ENCODE measurements around the gene REM2.

Gene REM2

GRCh38 chr14:22884738-22885523 lies 1.9 kb downstream of the REM2 start:
- TF ChIP-seq CTBP1 (IDR thresholded peaks at IDR 0.05; ENCODE audit: borderline replicate concordance) (no peak), L3MBTL2 (conservative IDR thresholded peaks at IDR 0.05) (no peak), NFRKB (IDR thresholded peaks at IDR 0.05) (no peak), TARDBP (IDR thresholded peaks at IDR 0.05) (no peak), ZNF384 (IDR thresholded peaks at IDR 0.05) (no peak), LEF1 (IDR thresholded peaks at IDR 0.05; ENCODE audit: borderline replicate concordance) (no peak), HDGF (IDR thresholded peaks at IDR 0.05; ENCODE audit: borderline replicate concordance) (no peak), BHLHE40 (IDR thresholded peaks at IDR 0.05; ENCODE audit: borderline replicate concordance) (no peak), FOXK2 (IDR thresholded peaks at IDR 0.05) (no peak), ELF4 (IDR thresholded peaks at IDR 0.05) (no peak), SP1 (IDR thresholded peaks at IDR 0.05) (no peak), FOXM1 (IDR thresholded peaks at IDR 0.05; ENCODE audit: borderline replicate concordance) (no peak), SUZ12 (IDR thresholded peaks at IDR 0.05) (no peak), ARNT (IDR thresholded peaks at IDR 0.05) (no peak), FOXA1 (IDR thresholded peaks at IDR 0.05) (no peak)
- TF ChIP-seq, protein P1, sequence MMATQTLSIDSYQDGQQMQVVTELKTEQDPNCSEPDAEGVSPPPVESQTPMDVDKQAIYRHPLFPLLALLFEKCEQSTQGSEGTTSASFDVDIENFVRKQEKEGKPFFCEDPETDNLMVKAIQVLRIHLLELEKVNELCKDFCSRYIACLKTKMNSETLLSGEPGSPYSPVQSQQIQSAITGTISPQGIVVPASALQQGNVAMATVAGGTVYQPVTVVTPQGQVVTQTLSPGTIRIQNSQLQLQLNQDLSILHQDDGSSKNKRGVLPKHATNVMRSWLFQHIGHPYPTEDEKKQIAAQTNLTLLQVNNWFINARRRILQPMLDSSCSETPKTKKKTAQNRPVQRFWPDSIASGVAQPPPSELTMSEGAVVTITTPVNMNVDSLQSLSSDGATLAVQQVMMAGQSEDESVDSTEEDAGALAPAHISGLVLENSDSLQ (IDR thresholded peaks at IDR 0.05), result no peak
- DNase-seq (ENCODE audit: extremely low spot score), result no peak
- ChIA-PET POLR2A (interaction anchor here (0.8 to 3.7 kb wide), 7 partner anchors 9 to 210 kb away, joined by 3 to 37 read pairs (median 4); partner anchors contain the start of genes ACIN1, C14orf119, LRP10 and OXA1L), CTCF (interaction anchor here (1.0 to 3.3 kb wide), 3 partner anchors 12 to 16 kb away, joined by 4 to 30 read pairs (median 11); partner anchors contain the start of gene LRP10)

DNA sequence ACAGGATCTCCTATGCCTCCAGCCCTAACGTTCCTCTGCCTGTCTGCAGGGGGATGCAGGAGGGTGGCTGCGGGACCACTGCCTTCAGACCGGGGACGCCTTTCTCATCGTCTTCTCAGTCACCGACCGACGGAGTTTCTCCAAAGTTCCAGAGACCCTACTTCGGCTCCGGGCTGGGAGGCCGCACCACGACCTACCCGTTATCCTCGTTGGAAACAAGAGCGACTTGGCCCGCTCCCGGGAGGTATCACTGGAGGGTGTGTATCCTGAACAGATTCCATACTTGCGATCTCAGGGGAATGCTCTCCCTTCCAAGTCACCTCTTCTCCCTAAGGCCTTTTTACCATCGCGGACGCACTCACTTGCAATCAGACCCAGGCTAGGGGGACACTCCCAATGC lies 3.0 kb downstream of the REM2 start:
- POLR2A ChIA-PET, result interaction anchor here (0.8 to 3.7 kb wide), 9 partner anchors 8 to 121 kb away, joined by 3 to 37 read pairs (median 4); partner anchors contain the start of genes LRP10, OXA1L and RBM23
- no peak for DNase-seq (ENCODE audit: extremely low spot score)
- CTCF ChIA-PET, result interaction anchor here (0.5 to 2.3 kb wide), 4 partner anchors 13 to 34 kb away, joined by 3 to 11 read pairs (median 4); partner anchors contain the start of gene LRP10
- TF ChIP-seq ZNF384 (IDR thresholded peaks at IDR 0.05) (no peak), LEF1 (IDR thresholded peaks at IDR 0.05; ENCODE audit: borderline replicate concordance) (no peak), CTBP1 (IDR thresholded peaks at IDR 0.05; ENCODE audit: borderline replicate concordance) (no peak), BHLHE40 (IDR thresholded peaks at IDR 0.05; ENCODE audit: borderline replicate concordance) (no peak), L3MBTL2 (conservative IDR thresholded peaks at IDR 0.05) (no peak), FOXM1 (IDR thresholded peaks at IDR 0.05; ENCODE audit: borderline replicate concordance) (no peak), FOXA1 (IDR thresholded peaks at IDR 0.05) (no peak), HDGF (IDR thresholded peaks at IDR 0.05; ENCODE audit: borderline replicate concordance) (no peak), SUZ12 (IDR thresholded peaks at IDR 0.05) (no peak), ELF4 (IDR thresholded peaks at IDR 0.05) (no peak), FOXK2 (IDR thresholded peaks at IDR 0.05) (no peak), TARDBP (IDR thresholded peaks at IDR 0.05) (no peak), NFRKB (IDR thresholded peaks at IDR 0.05) (no peak), ARNT (IDR thresholded peaks at IDR 0.05) (no peak), SP1 (IDR thresholded peaks at IDR 0.05) (no peak)
- TF ChIP-seq, protein P1 (IDR thresholded peaks at IDR 0.05), result no peak

GRCh38 chr14:22886500-22887259 lies 3.7 kb downstream of the REM2 start:
- CTCF ChIA-PET, result interaction anchor here (1.0 to 2.3 kb wide), 2 partner anchors 14 to 33 kb away, joined by 4 to 11 read pairs; partner anchors contain the start of gene LRP10
- POLR2A ChIA-PET, result interaction anchor here (0.7 to 3.7 kb wide), 11 partner anchors 9 to 120 kb away, joined by 3 to 37 read pairs (median 4); partner anchors contain the start of genes LRP10, OXA1L and RBM23
- TF ChIP-seq CTBP1 (IDR thresholded peaks at IDR 0.05; ENCODE audit: borderline replicate concordance) (no peak), L3MBTL2 (conservative IDR thresholded peaks at IDR 0.05) (peak; percentile 97)
- peak; percentile 75 for DNase-seq (ENCODE audit: extremely low spot score)

GRCh38 chr14:22887260-22887989 lies 4.4 kb downstream of the REM2 start:
- ChIA-PET CTCF (interaction anchor here (2.3 kb wide), 1 partner anchor 15 kb away, joined by 11 read pairs; the partner anchor contains the start of gene LRP10), POLR2A (interaction anchor here (1.1 to 3.7 kb wide), 4 partner anchors 9 to 31 kb away, joined by 4 to 37 read pairs (median 14); partner anchors contain the start of genes LRP10 and RBM23)
- TF ChIP-seq FOXK2 (IDR thresholded peaks at IDR 0.05) (no peak), TARDBP (IDR thresholded peaks at IDR 0.05) (no peak), BHLHE40 (IDR thresholded peaks at IDR 0.05; ENCODE audit: borderline replicate concordance) (no peak), ARNT (IDR thresholded peaks at IDR 0.05) (no peak), LEF1 (IDR thresholded peaks at IDR 0.05; ENCODE audit: borderline replicate concordance) (no peak), L3MBTL2 (conservative IDR thresholded peaks at IDR 0.05) (no peak; the same call in 1 of the 2 replicates), SUZ12 (IDR thresholded peaks at IDR 0.05) (no peak), HDGF (IDR thresholded peaks at IDR 0.05; ENCODE audit: borderline replicate concordance) (no peak)
- DNase-seq (ENCODE audit: extremely low spot score), result peak; percentile 78

DNA sequence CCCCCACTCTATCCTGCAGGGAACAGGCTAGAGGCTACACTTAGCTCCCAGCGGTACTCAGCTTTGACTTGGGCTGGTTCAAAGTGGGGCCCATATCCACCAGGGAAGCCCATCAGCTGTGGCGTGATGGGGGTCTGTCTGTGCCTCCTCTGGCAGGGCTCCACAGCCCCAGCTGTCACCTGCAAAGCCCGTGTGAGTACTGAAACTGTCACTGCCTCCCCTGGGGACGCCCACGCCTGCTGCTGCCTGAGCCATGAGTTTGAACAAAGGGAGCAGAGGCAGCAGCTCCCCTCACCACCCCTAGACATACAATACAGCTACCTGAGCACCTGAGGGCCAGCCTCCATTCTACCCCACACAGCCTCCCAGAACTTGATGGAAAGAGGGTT lies 5.0 kb downstream of the REM2 start:
- no peak for DNase-seq (ENCODE audit: extremely low spot score)
- CTCF ChIA-PET, result interaction anchor here (1.1 to 1.3 kb wide), 2 partner anchors 12 to 15 kb away, joined by 3 to 4 read pairs; no protein-coding TSS in a partner anchor
- POLR2A ChIA-PET, result interaction anchor here (3.4 kb wide), 1 partner anchor 16 kb away, joined by 15 read pairs; the partner anchor contains the start of gene LRP10
- no peak for TF ChIP-seq LEF1 (IDR thresholded peaks at IDR 0.05; ENCODE audit: borderline replicate concordance)
- TF ChIP-seq BHLHE40 (IDR thresholded peaks at IDR 0.05; ENCODE audit: borderline replicate concordance), result no peak
- no peak for TF ChIP-seq NFRKB (IDR thresholded peaks at IDR 0.05)
- no peak for TF ChIP-seq ARNT (IDR thresholded peaks at IDR 0.05)
- no peak for TF ChIP-seq FOXK2 (IDR thresholded peaks at IDR 0.05)
- TF ChIP-seq FOXA1 (IDR thresholded peaks at IDR 0.05), result no peak
- no peak for TF ChIP-seq ELF4 (IDR thresholded peaks at IDR 0.05)
